ENCODE measurements around the gene CEACAM18.
"Not testable (repeated sequence)": the region's sequence is repeated elsewhere in the genome, so short reads cannot be mapped to it uniquely, and the experiment has no call there.

CEACAM18 gene

DNA sequence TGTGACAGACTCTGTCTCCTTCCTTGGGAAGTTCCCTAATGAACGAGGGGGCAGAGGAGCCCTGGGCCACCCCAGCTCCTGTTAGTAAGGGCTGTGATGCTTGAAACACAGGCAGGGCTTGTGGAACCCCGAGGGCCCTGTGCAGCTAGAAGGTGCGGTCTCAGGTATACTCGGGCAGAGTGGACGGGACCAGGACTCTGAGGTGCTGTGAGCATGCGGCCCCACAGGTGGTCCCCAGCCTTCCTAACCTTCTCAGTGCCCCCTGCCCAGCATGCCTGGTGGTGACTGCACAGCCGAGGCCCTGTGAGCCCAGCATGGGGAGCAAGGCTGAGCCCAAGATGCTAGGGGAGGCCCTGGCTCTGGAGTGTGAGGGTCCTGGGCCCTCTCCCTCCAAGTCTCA, 16.1 kb upstream of the CEACAM18 start:
- no peak for DNase-seq

DNA sequence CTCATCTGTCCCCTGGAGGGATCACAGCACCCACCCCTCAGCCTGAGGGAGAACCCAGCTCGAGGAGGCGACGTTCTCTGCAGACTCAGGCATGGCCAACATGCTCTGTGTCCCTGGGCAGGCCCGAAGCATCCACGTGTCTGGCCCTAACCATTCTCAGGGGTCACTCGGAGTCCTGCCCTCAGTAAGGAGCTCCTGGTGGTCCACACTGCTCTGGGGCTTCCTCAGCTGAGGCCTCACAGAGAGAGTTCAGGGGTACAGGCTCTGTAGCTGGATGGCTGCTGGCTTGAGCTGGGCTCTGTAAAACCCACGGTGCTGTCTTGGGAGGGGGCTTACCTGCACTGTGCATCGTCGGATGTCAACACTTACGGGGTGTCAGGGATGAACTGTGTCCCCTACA, 15.7 kb upstream of the CEACAM18 start:
- no peak for DNase-seq

DNA sequence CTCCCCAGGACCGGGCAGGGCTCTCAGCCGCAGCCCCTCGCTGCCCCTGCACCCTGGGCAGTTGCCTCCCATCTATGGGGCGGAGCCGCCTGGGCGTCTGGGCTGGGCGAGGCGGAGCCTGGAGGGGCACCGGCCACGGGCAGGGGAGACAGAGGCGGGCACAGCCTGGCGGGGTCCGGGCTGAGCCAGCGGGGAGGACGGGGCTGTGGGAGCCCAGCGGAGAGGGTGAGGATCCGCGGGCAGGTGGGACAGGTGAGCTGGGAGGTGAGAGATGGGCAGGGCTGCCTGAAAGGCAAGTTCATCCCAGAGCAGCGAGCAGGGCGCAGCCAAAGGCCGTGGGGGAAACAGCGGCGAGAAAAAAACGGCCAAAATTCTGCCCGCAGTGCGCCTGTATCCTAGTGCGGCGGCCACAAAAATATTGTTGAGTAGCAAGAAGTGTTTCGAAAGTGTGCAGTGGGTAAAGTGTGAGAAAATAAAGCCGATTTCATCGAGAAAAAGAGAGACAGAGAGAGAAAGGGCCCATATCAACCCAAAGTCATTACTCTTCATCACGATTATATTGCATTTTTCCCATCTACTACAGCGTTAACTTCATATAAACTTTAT, 14.3 kb upstream of the CEACAM18 start:
- DNase-seq: not testable (repeated sequence)

DNA sequence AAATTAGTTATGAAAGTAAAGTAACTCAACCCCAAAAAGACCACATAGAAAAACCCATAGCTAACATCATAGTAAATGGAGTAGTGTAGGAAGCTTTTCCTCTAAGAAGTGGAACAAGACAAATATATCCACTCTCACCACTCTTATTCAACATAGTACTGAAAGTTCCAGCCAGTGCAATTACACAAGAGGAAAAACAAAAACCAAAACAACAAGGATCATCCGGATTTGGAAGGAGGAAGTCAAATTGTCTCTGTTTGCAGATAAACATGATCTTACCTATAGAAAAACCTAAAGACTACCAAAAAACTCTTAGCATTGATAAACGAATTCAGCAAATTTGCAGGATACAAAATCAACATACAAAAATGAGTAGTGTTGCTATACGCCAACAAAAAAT, 11.6 kb upstream of the CEACAM18 start:
- no peak for DNase-seq

DNA sequence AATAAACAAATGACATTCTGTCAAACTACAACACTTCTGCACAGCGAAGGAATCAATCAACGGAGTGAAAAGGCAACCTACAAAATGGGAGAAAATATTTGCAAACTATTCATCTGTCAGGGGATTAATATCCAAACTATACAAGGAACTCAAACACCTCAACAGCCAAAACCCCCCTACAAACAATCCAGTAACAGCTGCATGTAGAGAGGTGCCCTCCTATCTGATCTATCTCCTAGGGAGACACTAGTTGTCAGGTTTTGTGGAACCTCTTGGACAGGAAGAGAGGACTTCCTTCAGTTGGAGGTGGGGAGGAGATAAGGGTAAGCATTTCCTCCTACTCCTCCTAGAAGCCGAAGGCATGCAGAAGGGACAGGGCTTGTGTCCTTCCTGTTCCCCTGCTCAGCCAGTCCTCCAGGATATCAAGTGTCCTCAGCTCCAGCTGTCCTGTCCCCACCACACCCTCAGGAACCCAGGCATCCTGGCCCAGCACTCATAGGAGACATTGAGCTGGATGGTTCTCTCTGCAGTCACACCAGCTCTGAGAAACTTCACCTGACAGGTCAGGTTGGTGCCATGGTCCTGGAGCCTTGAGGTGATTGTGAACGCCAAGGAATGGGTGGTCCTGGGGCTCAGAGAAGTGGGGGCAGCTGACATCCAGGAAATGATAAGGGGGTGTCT, 10.3 kb upstream of the CEACAM18 start:
- DNase-seq: no peak

DNA sequence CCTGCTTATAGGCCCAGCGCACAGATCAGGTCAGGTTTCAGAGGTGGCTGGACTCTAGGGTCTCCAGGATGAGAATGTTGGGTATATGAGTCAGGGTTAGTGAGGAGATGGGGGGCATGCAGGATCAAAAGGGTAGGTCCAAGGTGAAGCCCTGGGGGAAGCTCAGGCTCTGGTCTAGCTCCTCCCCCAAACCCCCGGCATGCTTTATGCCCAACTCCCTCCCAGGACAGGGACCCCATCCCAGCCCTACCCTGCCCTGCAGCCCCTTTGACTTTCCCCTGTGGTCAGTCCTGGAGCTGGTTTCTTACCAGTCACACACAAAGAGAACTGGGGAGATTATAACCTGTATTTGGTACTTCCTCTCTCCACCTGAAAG, 9.8 kb upstream of the CEACAM18 start:
- no peak for DNase-seq

DNA sequence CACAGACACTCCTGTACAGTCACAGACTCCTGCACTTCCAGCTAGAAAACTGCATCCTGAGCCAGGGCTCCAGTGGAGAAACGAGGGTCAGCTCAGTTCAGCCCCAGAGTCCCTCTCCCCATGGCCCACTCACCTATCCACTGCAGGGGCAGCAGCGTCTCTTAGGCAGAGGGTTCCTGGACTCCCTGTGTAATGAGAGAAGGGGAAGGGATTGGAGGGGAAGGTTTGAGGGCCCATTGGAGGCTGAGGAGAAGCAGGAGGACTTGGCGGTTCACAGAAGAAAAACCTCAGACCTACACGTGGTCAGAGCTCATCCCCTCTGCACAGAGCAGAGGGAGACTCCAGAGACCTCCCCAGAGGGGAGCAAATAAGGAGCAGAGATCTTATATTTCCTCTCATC, 9.2 kb upstream of the CEACAM18 start:
- DNase-seq: no peak

DNA sequence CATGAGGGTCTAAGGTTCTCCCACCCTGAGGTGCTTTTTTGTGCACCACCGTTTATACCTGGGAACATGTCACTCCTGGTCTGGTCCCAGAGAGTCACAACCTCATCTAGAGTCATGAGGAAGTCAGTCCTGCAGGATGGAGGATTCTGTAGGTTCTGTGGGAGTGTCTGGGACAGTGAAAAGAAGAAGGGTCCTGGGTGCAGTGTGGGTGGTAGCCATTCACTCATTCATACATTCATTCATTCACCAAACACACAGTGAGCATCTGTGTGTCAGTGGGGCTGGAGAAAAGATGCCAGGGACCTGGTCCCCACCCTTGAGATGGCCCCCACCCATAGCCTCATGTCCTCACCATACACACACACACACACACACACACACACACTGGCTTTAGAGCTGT, 8.7 kb upstream of the CEACAM18 start:
- DNase-seq: no peak

DNA sequence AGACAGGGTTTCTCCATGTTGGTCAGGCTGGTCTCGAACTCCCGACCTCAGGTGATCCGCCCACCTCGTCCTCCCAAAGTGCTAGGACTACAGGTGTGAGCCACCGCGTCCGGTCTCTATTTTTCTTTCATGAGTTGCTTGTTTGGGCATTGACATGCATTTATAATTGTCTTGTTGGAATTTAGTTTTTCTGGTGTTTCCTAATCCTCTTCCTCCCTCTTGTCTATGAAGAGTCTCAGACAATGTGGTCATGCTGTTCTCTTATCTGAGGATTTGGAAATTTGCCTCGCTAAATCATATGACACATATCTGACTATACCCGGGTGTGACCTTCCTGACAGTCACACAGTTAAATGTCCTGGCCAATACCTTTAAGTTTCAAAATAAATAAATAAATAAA, 7.4 kb upstream of the CEACAM18 start:
- no peak for DNase-seq

DNA sequence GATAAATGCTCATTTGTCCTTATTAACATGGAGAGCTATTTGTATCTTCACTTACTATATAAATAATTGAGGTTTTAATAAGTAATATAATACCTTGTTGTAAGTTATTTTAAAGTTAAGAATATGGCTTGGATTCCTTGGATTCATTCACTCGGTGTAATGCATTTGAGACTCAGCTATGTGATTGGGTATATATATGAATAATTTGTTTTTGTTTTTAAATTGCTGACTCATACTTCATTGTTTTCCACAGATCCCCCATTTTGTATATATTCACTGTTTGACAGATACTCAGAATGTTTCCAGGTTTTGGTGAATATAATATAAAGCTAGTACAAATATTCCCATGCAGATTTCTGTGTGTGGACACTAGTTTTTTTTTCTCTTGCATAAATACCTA, 6.8 kb upstream of the CEACAM18 start:
- DNase-seq: no peak

DNA sequence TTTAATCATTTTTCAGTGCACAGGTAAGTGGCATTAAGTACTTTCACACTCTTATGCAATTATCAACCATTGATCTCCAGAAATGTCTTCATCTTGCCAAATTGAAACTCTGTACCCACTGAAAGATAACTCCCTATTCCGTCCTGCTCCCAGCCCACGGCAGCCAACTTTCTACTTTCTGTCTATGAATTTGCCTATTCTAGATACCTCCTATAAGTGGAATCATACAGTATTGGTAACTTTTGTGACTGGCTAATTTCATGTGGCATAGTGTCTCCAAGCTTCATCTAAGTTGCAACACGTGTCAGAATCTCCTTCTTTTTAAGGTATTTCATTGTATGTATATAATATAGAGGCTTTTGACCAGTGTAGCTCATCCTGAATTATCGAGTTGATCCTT, 5.7 kb upstream of the CEACAM18 start:
- DNase-seq: no peak

DNA sequence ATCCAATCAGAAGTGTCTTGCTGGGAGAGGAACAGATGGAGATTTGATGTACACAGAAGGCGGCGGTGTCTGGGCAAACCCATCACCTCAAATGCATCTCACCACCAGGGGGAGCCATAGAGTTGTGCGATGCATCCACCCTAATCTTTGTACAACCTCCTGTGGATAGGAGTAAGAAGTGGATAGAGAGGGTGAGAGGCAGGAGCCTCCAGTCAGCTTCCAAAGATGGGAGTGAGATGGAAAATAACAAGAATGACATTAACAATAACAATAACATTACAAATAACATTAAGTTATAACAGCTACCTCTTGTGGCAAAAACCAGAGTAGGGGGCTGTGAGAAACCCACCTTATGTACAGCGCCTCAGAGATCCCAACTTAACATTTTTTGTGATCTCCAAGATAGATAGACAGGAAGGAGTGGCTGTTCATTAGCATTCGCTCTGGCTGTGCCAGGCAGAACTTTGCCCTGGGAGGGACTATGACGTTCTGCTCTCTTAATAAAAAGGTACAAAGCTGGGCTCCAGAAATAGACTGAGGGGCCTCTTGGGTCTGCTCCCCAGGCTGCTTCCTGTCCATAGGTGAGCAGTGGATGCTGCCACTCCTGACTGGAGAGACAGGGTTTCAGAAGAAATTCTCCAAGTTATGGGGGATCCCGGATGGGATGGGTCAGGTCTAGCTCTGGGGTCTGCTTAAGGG, 5.2 kb upstream of the CEACAM18 start:
- DNase-seq: no peak

DNA sequence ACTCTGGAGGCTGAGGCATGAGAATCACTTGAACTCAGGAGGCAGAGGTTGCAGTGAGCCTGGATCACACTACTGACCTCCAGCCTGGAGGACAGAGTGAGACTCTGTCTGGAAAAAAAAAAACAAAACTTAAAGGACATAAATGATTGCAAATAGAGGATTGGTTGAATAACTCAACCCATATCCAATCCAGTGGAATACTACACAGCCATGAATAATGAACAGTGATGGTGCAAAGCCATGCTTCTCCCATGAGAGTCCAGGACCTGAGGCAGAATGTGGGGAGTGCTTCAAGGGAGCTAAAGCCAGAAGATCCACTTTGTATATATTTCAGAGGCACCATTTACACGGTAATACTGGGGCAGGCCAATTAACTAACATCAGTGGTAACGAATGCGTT, 2.2 kb upstream of the CEACAM18 start:
- DNase-seq: no peak

DNA sequence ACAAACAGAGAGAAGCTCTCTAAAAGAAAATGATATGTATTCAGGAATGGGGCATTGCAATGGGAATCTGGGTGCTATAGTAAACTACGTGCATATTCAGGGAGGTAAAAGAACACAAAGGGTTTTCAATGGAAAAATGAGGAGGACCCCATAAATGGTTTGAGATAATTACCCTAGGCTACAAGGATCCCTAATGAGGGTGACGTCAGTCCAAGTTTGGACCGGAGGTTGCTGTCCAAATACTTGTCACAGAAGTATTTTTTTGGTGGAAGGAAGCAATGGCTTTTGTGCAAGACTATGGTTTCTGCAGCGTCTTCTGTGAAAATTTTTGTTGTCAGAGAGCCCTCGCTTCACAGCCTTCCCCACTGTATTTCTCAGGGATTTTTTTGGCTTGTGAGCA, 995 bp upstream of the CEACAM18 start:
- no peak for DNase-seq

DNA sequence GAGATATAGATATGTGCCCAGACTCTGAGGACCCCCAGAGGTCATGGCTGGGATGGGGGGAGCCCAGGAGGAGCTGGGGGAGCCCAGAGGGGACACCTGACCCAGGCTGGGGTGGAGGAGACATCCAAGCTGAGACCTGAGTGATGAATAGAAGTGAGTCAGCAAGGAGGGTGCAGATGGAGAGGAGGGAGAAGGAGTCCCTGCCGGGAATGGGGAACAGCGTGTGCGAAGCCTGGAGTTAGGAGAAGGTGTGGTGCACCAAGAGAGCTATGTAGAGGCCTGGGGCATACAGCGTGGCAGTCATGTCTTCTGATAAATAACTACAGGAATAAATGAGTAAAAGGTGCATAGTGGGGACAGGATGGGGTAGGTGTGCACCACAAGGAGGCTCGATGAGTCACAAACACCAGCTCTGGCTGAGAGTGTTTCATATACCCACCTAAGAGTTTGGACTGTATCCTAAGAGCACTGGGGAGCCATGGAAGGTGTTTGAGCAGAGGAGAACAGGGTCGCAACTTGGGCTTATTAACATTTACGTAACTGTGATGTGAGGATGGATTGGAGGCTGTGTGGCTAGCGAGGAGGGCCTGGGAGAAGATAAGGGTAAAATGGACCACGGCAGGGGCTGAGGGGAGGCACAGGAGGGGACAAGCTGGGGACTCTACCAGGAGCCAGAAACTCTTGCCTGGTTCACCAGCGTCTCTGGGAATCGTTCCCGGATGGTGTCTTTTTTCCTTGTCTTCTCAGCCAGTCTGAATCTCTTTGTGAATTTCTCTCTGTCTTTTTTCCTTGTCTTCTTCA, 1.4 kb downstream of the CEACAM18 start:
- DNase-seq: no peak

DNA sequence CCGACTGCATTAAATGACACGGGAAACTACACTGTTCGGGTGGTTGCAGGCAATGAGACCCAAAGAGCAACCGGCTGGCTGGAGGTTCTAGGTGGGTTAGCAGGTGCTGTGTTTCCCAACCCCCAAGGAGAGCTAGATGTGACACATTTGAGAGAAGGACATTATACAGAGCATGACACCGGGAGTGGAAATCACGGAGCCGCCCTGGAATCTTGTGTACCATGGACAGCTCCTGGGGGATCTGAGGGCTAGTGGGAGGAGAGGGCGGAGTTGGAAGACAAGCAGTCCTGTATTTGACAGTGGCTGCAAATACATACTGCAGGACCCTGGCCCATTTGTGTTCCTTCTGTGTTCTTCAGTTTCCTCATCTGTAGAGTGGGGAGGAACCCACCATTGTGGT, 2.3 kb downstream of the CEACAM18 start:
- DNase-seq: no peak

DNA sequence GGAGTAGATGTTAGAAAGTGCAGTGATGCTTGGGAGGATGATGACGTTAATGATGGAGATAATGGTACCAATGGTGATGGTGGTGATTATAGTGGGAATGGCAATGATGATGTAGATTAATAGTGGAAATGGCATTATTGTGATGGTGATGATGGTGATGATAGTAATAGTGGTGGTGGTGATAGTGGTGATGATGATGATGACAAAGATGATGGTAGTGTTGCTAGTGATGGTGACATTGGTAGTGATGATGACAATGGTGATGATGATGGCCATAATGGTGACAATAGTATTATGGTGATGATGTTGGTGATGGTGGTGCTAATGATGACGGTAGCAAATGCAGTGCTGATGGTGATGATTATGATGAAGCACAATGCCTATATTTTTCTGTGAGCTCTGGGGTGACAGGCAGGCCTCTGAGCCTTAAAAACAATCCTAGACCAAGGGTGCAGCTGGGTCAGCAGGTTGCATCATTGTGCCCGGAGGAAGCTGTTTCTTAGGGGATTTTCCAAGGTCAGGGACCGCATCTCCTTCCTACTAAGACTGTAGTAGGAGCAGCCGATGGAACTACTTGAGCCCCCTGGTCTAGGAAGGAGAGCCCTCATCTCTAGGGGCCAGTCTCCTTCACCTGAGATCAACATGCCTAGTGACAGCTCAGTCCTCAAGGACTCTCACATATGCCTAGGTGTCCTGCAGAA, 7.8 kb downstream of the CEACAM18 start:
- DNase-seq: no peak

DNA sequence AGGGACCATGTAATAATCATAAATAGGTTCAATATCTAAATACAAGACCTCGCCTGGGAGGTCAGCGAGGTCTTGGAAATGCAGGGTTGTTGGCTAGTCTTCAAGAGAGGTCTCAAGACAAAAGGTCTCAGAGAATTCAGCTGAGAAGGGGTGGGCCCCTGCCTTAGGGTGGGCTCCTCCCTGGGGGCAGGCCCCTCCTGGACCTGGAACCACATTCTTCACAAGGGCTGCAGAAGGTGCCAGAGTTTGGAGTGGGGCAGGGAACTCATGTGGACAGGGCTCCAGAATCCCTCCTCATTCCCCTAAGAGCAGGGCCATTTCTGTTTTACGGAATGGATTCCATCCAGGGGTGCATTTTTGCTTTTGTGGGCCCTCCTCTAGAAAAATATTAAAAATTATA, 10.2 kb downstream of the CEACAM18 start:
- no peak for DNase-seq

DNA sequence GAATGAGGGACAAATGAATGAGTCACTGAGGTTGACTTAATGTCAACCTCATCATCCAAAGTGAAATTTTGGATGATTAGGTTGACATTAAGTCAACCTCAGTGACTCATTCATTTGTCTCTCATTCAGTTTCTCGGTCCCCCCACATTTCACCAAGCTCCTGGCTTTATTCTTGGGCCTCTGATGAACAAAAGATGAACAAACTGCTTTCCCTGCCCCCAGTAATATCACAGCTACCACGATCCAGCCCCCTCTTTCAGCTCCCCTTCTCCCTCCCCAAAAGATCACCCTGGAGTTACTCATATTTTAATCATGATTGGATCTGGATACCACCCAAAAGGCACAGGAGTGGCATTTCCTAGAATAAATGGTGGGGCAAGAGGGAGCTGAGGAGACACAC, 10.8 kb downstream of the CEACAM18 start:
- no peak for DNase-seq

DNA sequence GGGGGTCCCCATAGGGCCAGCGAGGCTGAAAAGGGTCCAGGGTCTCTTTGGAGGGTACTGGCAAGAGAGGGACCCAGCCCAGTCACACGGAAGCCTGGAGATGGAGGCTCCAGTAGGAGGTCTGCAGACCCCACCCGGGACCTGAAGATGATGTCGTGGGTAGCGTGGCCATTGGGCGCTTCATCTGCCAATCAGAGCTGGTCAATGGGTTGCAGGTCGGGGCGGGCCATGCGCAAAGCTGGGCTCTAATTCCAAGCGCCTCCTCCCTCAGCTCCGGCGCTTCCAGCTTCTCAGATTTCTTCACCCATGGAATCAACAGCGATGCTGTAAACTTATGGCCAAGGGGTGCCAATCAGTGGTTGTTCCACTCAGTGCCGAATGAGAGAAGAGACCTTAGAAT, 12.3 kb downstream of the CEACAM18 start:
- no peak for DNase-seq

DNA sequence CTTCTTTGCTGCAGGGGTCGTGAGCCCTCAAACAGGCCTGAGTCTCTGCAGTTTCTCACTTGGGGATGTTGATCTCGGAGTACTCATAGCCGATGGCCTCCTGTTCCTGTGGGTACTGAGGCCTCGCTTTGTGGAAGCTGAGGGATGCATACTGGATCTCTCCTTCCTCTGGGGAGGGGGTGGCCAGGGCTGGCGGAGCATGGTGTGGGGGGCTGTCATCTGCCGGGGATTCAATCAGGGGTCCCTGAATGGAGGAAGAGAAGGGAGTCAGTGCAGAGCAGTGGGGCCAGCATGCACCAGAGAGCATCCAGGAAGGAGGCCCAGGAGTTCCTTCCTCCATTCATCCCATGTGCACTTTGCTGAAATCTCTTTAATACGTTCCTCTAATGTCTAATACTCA, 13.2 kb downstream of the CEACAM18 start:
- no peak for DNase-seq

DNA sequence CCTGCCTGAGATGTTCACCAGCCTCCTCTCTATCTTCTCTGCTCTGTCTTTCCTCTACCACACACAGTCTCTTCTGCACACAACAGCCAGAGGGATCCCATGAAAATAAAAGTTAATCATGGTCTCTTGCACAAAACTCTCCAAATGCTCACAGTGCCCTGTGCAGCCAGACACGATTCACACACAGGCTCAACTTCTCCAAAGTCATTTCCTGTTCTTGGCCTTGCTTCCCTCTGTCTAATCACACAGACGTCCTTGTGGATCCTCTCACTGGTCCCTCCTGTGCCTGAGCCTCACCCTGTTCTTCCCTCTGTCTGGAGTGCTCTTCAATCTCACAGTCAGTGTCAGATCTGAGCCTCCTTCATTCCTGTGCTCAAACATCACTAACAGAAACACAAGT, 15.4 kb downstream of the CEACAM18 start:
- no peak for DNase-seq

DNA sequence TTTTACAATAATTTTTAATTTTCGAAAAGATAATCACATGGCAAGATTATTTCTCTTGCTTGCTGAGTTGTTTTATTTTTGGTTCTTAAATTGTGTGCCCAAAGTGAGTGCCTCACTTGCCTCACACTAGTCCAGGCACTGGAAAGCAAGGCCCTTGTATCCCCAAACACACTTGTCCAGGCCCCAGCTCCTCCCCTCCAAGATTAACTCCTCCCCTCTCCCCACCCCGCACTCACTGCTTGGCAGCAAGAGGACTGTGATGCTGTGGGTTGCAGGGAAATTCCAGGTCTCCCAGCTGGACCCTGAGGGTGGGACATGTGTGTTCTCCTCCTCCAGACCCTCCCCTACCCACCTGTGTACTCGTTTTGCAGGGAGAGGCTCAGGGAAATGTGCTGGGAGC, 19.3 kb downstream of the CEACAM18 start:
- no peak for DNase-seq

Measured in NCI-H2081 treated with DMSO at 0.1 percent for 48 hours (cell line).